Measurements from ENCODE around the gene CETN3. TPM values are rescaled to one million over a fixed set of nuclear protein-coding genes. Genes with fewer than 3 reads are reported as not detected.
"Not testable (repeated sequence)": the region's sequence is repeated elsewhere in the genome, so short reads cannot be mapped to it uniquely, and the experiment has no call there.

Gene CETN3
- polyA plus RNA-seq, 1 experiment = 2.2 TPM

DNA sequence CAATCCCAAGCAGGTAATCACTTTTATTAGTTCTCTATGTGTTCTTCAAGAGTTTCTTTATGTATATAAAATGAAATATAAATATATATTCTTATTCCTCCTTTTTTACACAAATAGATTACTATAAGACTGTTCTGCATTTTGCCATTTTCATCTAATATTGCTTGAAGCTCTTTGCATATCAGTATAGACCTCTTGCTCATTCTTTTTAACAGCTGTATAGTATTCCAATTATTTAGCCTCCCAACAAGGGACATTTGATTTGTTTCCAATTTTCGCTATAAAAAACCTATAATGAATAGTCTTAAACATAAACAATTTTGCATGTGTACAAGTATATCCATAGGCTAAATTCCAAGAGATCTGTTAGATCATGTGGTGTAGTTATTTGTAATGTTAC, 25.2 kb downstream of the CETN3 start:
- H3K36me3 ChIP-seq (ENCODE audit: control insufficient read depth, insufficient read depth, low read length) = no peaks in the 10 kb centered on the region
- H3K27me3 ChIP-seq (ENCODE audit: control insufficient read depth, insufficient read depth, low read length) = no peaks in the 10 kb centered on the region
- no peak overlapping the region for H3K4me3 ChIP-seq (ENCODE audit: low read depth, low read length)
- ChIA-PET CTCF (interaction anchor here (0.9 kb wide), 1 partner anchor 25 kb away, joined by 3 read pairs; no protein-coding TSS in a partner anchor), POLR2A (no interaction called here)
- DNase-seq (ENCODE audit: low read depth) = no peak
- TF ChIP-seq, protein P1, sequence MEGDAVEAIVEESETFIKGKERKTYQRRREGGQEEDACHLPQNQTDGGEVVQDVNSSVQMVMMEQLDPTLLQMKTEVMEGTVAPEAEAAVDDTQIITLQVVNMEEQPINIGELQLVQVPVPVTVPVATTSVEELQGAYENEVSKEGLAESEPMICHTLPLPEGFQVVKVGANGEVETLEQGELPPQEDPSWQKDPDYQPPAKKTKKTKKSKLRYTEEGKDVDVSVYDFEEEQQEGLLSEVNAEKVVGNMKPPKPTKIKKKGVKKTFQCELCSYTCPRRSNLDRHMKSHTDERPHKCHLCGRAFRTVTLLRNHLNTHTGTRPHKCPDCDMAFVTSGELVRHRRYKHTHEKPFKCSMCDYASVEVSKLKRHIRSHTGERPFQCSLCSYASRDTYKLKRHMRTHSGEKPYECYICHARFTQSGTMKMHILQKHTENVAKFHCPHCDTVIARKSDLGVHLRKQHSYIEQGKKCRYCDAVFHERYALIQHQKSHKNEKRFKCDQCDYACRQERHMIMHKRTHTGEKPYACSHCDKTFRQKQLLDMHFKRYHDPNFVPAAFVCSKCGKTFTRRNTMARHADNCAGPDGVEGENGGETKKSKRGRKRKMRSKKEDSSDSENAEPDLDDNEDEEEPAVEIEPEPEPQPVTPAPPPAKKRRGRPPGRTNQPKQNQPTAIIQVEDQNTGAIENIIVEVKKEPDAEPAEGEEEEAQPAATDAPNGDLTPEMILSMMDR (IDR thresholded peaks at IDR 0.05; ENCODE audit: insufficient read depth, low read depth, low read length) = no peak

DNA sequence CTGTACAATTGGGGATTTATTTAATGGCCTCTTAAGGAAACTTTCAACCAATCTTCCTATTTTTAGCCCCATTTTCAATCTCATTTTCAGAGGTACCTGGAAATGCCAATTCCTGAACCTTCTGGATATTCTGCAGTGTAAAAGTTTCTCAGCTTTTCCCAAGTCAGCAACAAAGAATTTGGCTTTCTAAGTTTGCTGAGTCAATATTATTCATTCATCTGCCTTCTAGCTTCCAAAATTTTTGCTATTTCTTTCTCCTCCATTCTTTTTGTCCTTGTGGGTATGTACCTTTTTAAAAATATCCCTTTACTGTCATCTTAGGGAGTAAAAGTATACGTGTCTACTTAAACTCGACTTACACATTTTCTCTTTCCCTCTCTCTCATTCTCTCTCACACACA, 25.7 kb downstream of the CETN3 start:
- CTCF ChIA-PET = no interaction called here
- DNase-seq (ENCODE audit: low read depth) = no peak
- POLR2A ChIA-PET = no interaction called here
- Histone ChIP-seq H3K4me3 (ENCODE audit: low read depth, low read length) (no peak overlapping the region), H3K27me3 (ENCODE audit: control insufficient read depth, insufficient read depth, low read length) (no peaks in the 10 kb centered on the region), H3K36me3 (ENCODE audit: control insufficient read depth, insufficient read depth, low read length) (no peaks in the 10 kb centered on the region)
- TF ChIP-seq, protein P1 (IDR thresholded peaks at IDR 0.05; ENCODE audit: insufficient read depth, low read depth, low read length) = no peak

DNA sequence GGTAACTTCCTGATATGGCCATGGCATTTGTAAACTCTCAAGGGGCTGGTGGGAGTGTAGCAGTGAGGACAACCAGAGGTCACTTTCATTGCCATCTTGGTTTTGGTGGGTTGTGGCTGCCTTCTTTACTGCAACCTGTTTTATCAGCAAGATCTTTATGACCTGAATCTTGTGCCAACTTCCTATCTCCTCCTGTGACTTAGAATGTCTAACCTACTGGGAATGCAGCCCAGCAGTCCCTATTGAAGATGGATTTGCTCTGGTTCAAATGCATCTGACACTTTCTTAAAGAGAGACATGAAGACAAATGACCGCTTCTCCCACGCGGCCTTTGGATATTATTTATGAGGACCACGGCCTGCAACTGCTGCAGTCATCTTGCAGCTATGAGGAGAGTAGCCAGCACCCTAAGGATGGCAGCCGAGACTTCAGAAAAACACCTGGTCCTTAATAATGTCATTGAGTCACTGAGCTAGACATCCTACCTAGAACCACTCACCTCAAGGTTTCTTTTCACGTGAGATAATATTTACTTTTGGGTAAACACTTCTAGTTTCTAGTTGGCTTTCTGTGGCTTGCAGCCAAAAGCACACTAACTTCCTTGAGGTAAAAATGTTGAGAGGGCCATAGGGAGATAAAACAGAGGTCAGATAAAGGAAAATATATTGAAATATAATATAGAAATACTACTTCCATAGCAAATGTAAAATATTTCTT, 28.2 kb downstream of the CETN3 start:
- H3K27me3 ChIP-seq (ENCODE audit: control insufficient read depth, insufficient read depth, low read length) = no peaks in the 10 kb centered on the region
- ChIA-PET CTCF (interaction anchor here (2.3 kb wide), 1 partner anchor 10 kb away, joined by 7 read pairs; no protein-coding TSS in a partner anchor), POLR2A (no interaction called here)
- H3K4me3 ChIP-seq (ENCODE audit: low read depth, low read length) = no peak overlapping the region
- no peak for DNase-seq (ENCODE audit: low read depth)
- H3K36me3 ChIP-seq (ENCODE audit: control insufficient read depth, insufficient read depth, low read length) = no peaks in the 10 kb centered on the region
- TF ChIP-seq, protein P1 (IDR thresholded peaks at IDR 0.05; ENCODE audit: insufficient read depth, low read depth, low read length) = no peak

DNA sequence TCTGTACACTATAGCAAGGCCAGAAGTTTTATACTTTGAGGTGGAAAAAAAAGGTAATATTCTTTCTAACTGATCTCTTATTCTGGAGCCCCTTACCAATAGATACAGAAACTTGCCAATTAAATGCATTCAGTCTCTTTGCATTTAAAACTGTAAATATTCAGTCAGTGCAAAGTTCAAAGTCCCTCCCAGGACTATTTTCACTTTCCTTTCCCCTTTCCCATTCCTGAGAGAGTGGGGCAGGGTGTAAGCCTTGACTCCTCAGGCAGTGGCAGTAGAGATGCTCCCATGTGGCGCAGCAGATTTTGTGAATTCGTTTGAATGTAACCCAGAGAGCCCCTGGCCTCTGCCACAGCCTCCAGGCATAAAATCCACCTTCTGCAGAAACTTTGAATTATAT, 29.9 kb downstream of the CETN3 start:
- POLR2A ChIA-PET = no interaction called here

DNA sequence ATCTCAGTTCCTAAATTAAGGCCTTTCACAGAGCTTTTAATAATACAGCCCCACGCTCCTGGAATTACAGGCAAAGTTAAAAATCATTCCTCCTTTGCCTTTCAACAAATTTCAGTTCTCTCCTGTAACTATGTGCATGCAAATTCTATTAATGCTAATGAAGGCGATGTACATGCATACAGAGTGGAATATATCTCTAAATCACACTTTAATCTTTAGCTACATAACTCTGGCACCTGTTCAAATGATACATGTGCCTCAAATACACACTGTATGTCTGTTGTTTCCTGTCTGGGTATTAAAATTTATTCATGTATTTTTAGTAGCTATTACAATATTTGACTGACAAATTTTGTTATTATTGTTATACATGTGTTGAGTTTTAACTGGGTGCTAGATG, 30.8 kb downstream of the CETN3 start:
- POLR2A ChIA-PET = no interaction called here
- DNase-seq (ENCODE audit: low read depth) = no peak
- Histone ChIP-seq H3K36me3 (ENCODE audit: control insufficient read depth, insufficient read depth, low read length) (no peaks in the 10 kb centered on the region), H3K4me3 (ENCODE audit: low read depth, low read length) (no peak overlapping the region), H3K27me3 (ENCODE audit: control insufficient read depth, insufficient read depth, low read length) (no peaks in the 10 kb centered on the region)
- TF ChIP-seq, protein P1 (IDR thresholded peaks at IDR 0.05; ENCODE audit: insufficient read depth, low read depth, low read length) = no peak
- CTCF ChIA-PET = no interaction called here

More for the DNA sequence above, 29.9 kb downstream of the CETN3 start:
- no peak for DNase-seq (ENCODE audit: low read depth)
- no peaks in the 10 kb centered on the region for H3K36me3 ChIP-seq (ENCODE audit: control insufficient read depth, insufficient read depth, low read length)
- H3K27me3 ChIP-seq (ENCODE audit: control insufficient read depth, insufficient read depth, low read length) = no peaks in the 10 kb centered on the region
- CTCF ChIA-PET = no interaction called here
- TF ChIP-seq, protein P1 (IDR thresholded peaks at IDR 0.05; ENCODE audit: insufficient read depth, low read depth, low read length) = no peak
- H3K4me3 ChIP-seq (ENCODE audit: low read depth, low read length) = no peak overlapping the region

DNA sequence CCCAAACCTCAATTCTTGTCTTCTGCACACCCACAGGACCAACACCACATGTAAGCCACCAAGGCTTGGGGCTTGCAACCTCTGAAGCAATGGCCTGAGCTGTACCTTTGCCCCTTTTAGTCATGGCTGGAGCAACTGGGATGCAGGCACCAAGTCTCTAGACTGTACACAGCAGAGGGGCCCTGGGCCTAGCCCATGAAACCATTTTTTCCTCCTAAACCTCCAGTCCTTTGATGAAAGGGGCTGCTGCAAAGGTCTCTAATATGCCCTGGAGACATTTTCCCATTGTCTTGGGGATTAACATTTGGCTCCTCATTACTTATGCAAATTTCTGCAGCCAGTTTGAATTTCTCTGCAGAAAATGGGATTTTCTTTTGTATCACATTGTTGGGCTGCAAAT, 38.3 kb downstream of the CETN3 start:
- H3K4me3 ChIP-seq (ENCODE audit: low read depth, low read length); H3K27me3 ChIP-seq (ENCODE audit: control insufficient read depth, insufficient read depth, low read length); CTCF ChIA-PET; DNase-seq (ENCODE audit: low read depth); H3K36me3 ChIP-seq (ENCODE audit: control insufficient read depth, insufficient read depth, low read length); POLR2A ChIA-PET: not testable (repeated sequence)
